ENCODE results near the gene VTI1A. TPM values are rescaled to one million over a fixed set of nuclear protein-coding genes. Genes with fewer than 3 reads are reported as not detected.

Gene VTI1A
- total and polyA plus RNA-seq, 2 of the 8 experiments (the other 6 are each of a cell fraction or from before 2014, with no cell fraction given) = 6.0 to 20.0 TPM

GRCh38 chr10:112507046-112507445 is 60.0 kb downstream of the VTI1A start (continued):
- TF ChIP-seq SIN3A (conservative IDR thresholded peaks at IDR 0.05 in 1 of 2, IDR thresholded peaks at IDR 0.05 in 1 of 2; ENCODE audit: low read depth in 1 of 2, low read length in 2 of 2) (no peak), BACH1 (IDR thresholded peaks at IDR 0.05; ENCODE audit: low read length) (no peak)
